GM12878 (cell line): ENCODE data around the gene CASQ1. TPM values are rescaled to one million over a fixed set of nuclear protein-coding genes. Genes with fewer than 3 reads are reported as not detected.

Experiments used
- ATAC-seq: fragments of 200-7000 bp; cut with Tn5 transposase; 3 replicates; pipeline ENCODE4 v1.9.1; 2020; ENCODE audit warnings: mild to moderate bottlenecking, moderate library complexity
- BruUV-seq: library from RNA; stranded (reverse); fragments of 400-500 nt; replicated peaks from 2 replicates; lab custom pipeline; 2021; lab: Mats Ljungman, UMichigan
- CTCF ChIA-PET: fragments of 300-600 bp; sonication (Branson Sonifier 250); formaldehyde crosslinking; extraction: SDS; loops from one replicate; lab custom pipeline; 2021; ENCODE audit warnings: inconsistent platforms; lab: Yijun Ruan, JAX
- POLR2A ChIA-PET: fragments of 350-600 bp; formaldehyde crosslinking; extraction: SDS; loops from one replicate; lab custom pipeline; 2021; ENCODE audit warnings: inconsistent platforms; lab: Charles Lee
- RAD21 ChIA-PET: fragments of 300-600 bp; sonication (Branson Sonifier 250); formaldehyde crosslinking; loops from one replicate; lab custom pipeline; 2023; ENCODE audit warnings: antibody characterized with exemption; ENCODE audit not compliant: unreplicated experiment; lab: Charles Lee
- SMC1A ChIA-PET: fragments of 300-600 bp; sonication (Branson Sonifier 250); formaldehyde crosslinking; loops from one replicate; lab custom pipeline; 2023; ENCODE audit not compliant: unreplicated experiment, uncharacterized antibody; lab: Charles Lee
- DNase-seq: peaks from one replicate; pipeline ENCODE4 v3.0.0-alpha.2; 2011; ENCODE audit warnings: low read depth, low spot score
- FAIRE-seq: peaks from 3 replicates; lab custom pipeline; 2011; peaks lifted over from hg19 to GRCh38; lab: Jason Lieb, UNC
- H2AFZ ChIP-seq: 2 replicates; pipeline ENCODE4 v1.6.0; 2011; ENCODE audit warnings: low read depth, low read length, control low read depth; ENCODE audit not compliant: control insufficient read depth
- H3K27ac ChIP-seq: 2 replicates; pipeline ENCODE4 v1.5.1; 2011; ENCODE audit warnings: control low read depth; ENCODE audit not compliant: control insufficient read depth, insufficient read depth
- H3K27me3 ChIP-seq, 2 experiments: replicated peaks in 1 of 2; 2 replicates each; pipeline versions ENCODE4 v1.6.0 to v1.6.1; 2011; ENCODE audit warnings: low read length in 1 of 2; ENCODE audit not compliant: control insufficient read depth in 2 of 2, insufficient read depth in 2 of 2
- H3K36me3 ChIP-seq, 2 experiments: 2 replicates each; pipeline ENCODE4 v1.5.1; 2011; ENCODE audit warnings: low read length in 1 of 2; ENCODE audit not compliant: control insufficient read depth in 2 of 2, insufficient read depth in 2 of 2
- H3K4me1 ChIP-seq: 2 replicates; pipeline ENCODE4 v1.6.1; 2011; ENCODE audit warnings: mild to moderate bottlenecking, low read length, moderate library complexity, mixed read lengths; ENCODE audit not compliant: control insufficient read depth, insufficient read depth
- H3K4me2 ChIP-seq: 2 replicates; pipeline ENCODE4 v1.6.0; 2011; ENCODE audit warnings: control low read depth; ENCODE audit not compliant: control insufficient read depth, insufficient read depth
- H3K4me3 ChIP-seq: fragments of 200-600 bp; sonication (generic); 2 replicates; pipeline ENCODE4 v1.5.1; 2016
- H3K79me2 ChIP-seq: 2 replicates; pipeline ENCODE4 v1.6.0; 2011; ENCODE audit warnings: low read length; ENCODE audit not compliant: control insufficient read depth, insufficient read depth
- H3K9ac ChIP-seq: 2 replicates; pipeline ENCODE4 v1.8.0; 2011; ENCODE audit warnings: low read length, control low read depth, mixed read lengths; ENCODE audit not compliant: control insufficient read depth, insufficient read depth
- H3K9me3 ChIP-seq: replicated peaks from 3 replicates; pipeline ENCODE4 v1.5.1; 2011; ENCODE audit warnings: mild to moderate bottlenecking, low read length; ENCODE audit not compliant: control insufficient read depth, insufficient read depth
- H4K20me1 ChIP-seq: 2 replicates; pipeline ENCODE4 v1.6.0; 2011; ENCODE audit not compliant: control insufficient read depth, insufficient read depth
- ATF3 ChIP-seq: IDR thresholded peaks from 2 replicates; pipeline ENCODE4 v1.6.1; 2011; ENCODE audit warnings: low read depth, mild to moderate bottlenecking, low read length, moderate library complexity, borderline replicate concordance; ENCODE audit errors: extremely low read depth
- HSF1 ChIP-seq: fragments of 150-350 bp; IDR thresholded peaks from 2 replicates; pipeline ENCODE4 v1.6.1; 2014; ENCODE audit warnings: mild to moderate bottlenecking, low read depth, low read length
- MXI1 ChIP-seq: fragments of 150-350 bp; IDR thresholded peaks from 2 replicates; pipeline ENCODE4 v1.6.1; 2011; ENCODE audit warnings: low read depth, mild to moderate bottlenecking, inconsistent platforms, low read length, improper control_type of control experiment
- RAD21 ChIP-seq: IDR thresholded peaks from 2 replicates; pipeline ENCODE4 v1.6.1; 2011; ENCODE audit warnings: mild to moderate bottlenecking, low read depth, low read length, moderate library complexity; ENCODE audit not compliant: insufficient read depth
- RFX5 ChIP-seq: IDR thresholded peaks from 2 replicates; pipeline ENCODE4 v1.6.1; 2011; ENCODE audit warnings: low read depth, low read length, improper control_type of control experiment
- SMARCA5 ChIP-seq: fragments of 450-650 bp; IDR thresholded peaks from 2 replicates; pipeline ENCODE4 v1.6.1; 2017; ENCODE audit warnings: mild to moderate bottlenecking
- ZBTB40 ChIP-seq: fragments of 450-650 bp; IDR thresholded peaks from 2 replicates; pipeline ENCODE4 v1.6.1; 2016; ENCODE audit warnings: mild to moderate bottlenecking, moderate library complexity, borderline replicate concordance
- in situ Hi-C: fragments of 300-500 bp; cut with MboI; formaldehyde crosslinking; loops from 9 replicates; pipeline ENCODE4 v1.14.3; 2018; ENCODE audit warnings: mixed read lengths
- intact Hi-C: fragments of 100-400 bp; cut with micrococcal nuclease; formaldehyde crosslinking; loops from one replicate; pipeline ENCODE4 v1.14.2; 2022; ENCODE audit not compliant: unreplicated experiment
- polyA plus RNA-seq, 11 experiments: library from polyadenylated mRNA; depleted of rRNA in 4 of 11; unstranded in 6 of 11; stranded (reverse) in 5 of 11; fragments of >200 nt; fragmentation: Nextera tagmentation in 4 of 11; fragmentation: Illumina TruSeq in 1 of 11; extraction: Ambion mirVana in 4 of 11; extraction: Trizol in 1 of 11; gene quantifications; 1 replicate in 1 of 11; 2 replicates in 10 of 11; pipeline versions ENCODE4 v1.2.1 to v1.2.3, GENCODE V29; 2011 to 2016; ENCODE audit warnings: inconsistent platforms in 2 of 11, missing spikeins in 2 of 11, low read depth in 1 of 11
- total RNA-seq, 4 experiments: library from RNA; depleted of rRNA in 3 of 4; stranded (reverse); fragments of >200 nt in 3 of 4; fragmentation: Illumina TruSeq in 1 of 4; extraction: Trizol in 1 of 4; gene quantifications; 2 replicates each; pipeline versions ENCODE4 v1.2.1 to v1.2.3, GENCODE V29; 2013 to 2021

The CASQ1 gene
- total and polyA plus RNA-seq, 10 of the 15 experiments (the other 5 are each of a cell fraction or from before 2014, with no cell fraction given), result 0.10 to 0.77 (median 0.34) TPM

- FAIRE-seq (no peak), ATAC-seq (no peak), DNase-seq (no peak)
- peaks cover 4% of the 10 kb centered on the region; the same call in 1 of the 2 replicates for H3K4me1 ChIP-seq
- in situ Hi-C loops (no loop called here), intact Hi-C loops (no loop called here)
- H3K79me2 ChIP-seq, result no peaks in the 10 kb centered on the region; the same call in 1 of the 2 replicates
- no peak overlapping the region for H3K4me2 ChIP-seq
- no peak overlapping the region for H3K27ac ChIP-seq
- no peaks in the 10 kb centered on the region for H3K9me3 ChIP-seq
- peaks cover 3 to 37% of the 10 kb centered on the region in 2 experiments for H3K36me3 ChIP-seq
- no peaks in the 10 kb centered on the region for H3K27me3 ChIP-seq
- no peak overlapping the region for H3K4me3 ChIP-seq
- SMC1A ChIA-PET, result interaction anchor here (0.9 to 3.6 kb wide), 8 partner anchors 11 to 59 kb away, joined by 3 to 24 read pairs (median 3); no protein-coding TSS in a partner anchor
- no TSS peak for BruUV-seq
- CTCF ChIA-PET, result interaction anchor here (1.1 to 2.4 kb wide), 8 partner anchors 10 to 154 kb away, joined by 3 to 12 read pairs (median 7); no protein-coding TSS in a partner anchor
- no peak overlapping the region for H3K9ac ChIP-seq
- no peak overlapping the region for H2AFZ ChIP-seq
- TF ChIP-seq SMARCA5 (no peak), ZBTB40 (no peak), MXI1 (no peak), ATF3 (no peak), RFX5 (no peak), HSF1 (no peak), RAD21 (no peak)
- no peaks in the 10 kb centered on the region for H4K20me1 ChIP-seq
- RAD21 ChIA-PET, result interaction anchor here (0.8 to 2.9 kb wide), 2 partner anchors 19 to 21 kb away, joined by 3 to 10 read pairs; no protein-coding TSS in a partner anchor
- POLR2A ChIA-PET, result interaction anchor here (1.0 kb wide), 1 partner anchor 15 kb away, joined by 3 read pairs; no protein-coding TSS in a partner anchor
Measured at GRCh38 chr1:160232911-160233310, 42.5 kb downstream of the CASQ1 start.
